Astrocyte of the cerebellum (primary cell): ENCODE measurements around the gene TTC23.
A peak's percentile ranks its signal among the peaks of the same experiment; 100 is the strongest.

Experiments
- DNase-seq: peaks from one replicate; pipeline ENCODE4 v3.0.0-alpha.2; 2011; ENCODE audit warnings: low read depth
- H3K4me3 ChIP-seq: 2 replicates; pipeline ENCODE4 v1.5.1; 2011; ENCODE audit warnings: mild to moderate bottlenecking, low read depth, low read length, moderate library complexity
- in situ Hi-C: cut with HindIII; loops from 2 replicates; pipeline ENCODE4 v1.10.0; 2017; ENCODE audit warnings: low sequenced_read_pairs
- TF ChIP-seq, protein P1 (sequence below): IDR thresholded peaks from 2 replicates; pipeline ENCODE4 v1.5.1; 2012; ENCODE audit warnings: low read length, low read depth, moderate library complexity, mild to moderate bottlenecking; ENCODE audit errors: missing control alignments

Gene TTC23

DNA sequence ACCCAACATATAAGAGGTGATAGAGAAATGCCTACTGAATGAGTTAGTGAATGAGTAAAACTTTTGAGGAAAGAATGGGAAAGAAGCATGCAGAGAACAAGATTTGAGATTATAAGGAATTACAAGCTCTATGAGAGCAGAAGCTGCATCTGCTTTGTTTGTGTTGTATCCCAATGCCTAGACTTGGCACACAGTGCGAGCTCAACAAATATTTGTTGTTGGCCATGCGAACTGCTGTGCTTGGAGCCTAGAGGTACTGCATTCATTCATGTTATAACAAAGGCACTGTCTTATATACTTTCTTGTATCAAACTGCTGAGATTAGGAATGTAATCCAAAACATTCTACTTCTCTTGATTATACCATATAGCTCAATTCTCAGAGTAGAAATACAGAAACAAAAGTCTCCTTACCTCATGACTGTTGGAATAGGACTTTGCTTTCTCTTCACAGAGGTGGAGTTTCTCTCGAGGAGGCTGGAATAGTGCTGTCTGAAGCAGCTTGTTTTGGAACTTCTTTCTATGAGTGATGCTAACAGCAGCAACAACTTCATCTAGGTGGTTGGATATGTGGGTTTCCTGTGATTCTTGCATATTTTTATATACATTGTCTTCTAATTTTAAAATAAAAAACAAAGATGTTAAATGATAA is 21.1 kb downstream of the TTC23 start:
- no peak overlapping the region for H3K4me3 ChIP-seq

DNA sequence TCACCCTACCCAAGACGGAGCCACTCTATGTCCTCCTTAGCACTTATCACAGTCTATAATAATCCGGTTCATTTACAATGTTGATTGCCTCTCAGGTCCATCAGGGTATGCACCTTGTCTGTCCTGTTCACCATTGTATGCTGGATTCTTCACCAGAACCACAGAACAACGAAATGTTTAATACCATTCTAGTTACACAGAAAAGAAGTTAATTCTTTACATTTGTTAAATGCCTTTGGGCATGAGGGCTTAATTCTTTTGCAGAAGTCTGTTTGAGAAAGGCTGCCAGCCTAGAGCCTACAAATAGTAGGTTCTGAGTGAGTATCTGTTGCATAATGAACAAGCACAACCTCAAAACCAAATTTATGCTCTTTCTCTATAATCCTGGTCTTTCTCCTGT is 22.6 kb downstream of the TTC23 start:
- in situ Hi-C loops, result no loop called here
- TF ChIP-seq, protein P1, sequence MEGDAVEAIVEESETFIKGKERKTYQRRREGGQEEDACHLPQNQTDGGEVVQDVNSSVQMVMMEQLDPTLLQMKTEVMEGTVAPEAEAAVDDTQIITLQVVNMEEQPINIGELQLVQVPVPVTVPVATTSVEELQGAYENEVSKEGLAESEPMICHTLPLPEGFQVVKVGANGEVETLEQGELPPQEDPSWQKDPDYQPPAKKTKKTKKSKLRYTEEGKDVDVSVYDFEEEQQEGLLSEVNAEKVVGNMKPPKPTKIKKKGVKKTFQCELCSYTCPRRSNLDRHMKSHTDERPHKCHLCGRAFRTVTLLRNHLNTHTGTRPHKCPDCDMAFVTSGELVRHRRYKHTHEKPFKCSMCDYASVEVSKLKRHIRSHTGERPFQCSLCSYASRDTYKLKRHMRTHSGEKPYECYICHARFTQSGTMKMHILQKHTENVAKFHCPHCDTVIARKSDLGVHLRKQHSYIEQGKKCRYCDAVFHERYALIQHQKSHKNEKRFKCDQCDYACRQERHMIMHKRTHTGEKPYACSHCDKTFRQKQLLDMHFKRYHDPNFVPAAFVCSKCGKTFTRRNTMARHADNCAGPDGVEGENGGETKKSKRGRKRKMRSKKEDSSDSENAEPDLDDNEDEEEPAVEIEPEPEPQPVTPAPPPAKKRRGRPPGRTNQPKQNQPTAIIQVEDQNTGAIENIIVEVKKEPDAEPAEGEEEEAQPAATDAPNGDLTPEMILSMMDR, result no peak
- no peak overlapping the region for H3K4me3 ChIP-seq
- DNase-seq, result no peak

More for the DNA sequence above, 21.1 kb downstream of the TTC23 start:
- TF ChIP-seq, protein P1, result no peak
- DNase-seq, result no peak
- in situ Hi-C loops, result no loop called here

DNA sequence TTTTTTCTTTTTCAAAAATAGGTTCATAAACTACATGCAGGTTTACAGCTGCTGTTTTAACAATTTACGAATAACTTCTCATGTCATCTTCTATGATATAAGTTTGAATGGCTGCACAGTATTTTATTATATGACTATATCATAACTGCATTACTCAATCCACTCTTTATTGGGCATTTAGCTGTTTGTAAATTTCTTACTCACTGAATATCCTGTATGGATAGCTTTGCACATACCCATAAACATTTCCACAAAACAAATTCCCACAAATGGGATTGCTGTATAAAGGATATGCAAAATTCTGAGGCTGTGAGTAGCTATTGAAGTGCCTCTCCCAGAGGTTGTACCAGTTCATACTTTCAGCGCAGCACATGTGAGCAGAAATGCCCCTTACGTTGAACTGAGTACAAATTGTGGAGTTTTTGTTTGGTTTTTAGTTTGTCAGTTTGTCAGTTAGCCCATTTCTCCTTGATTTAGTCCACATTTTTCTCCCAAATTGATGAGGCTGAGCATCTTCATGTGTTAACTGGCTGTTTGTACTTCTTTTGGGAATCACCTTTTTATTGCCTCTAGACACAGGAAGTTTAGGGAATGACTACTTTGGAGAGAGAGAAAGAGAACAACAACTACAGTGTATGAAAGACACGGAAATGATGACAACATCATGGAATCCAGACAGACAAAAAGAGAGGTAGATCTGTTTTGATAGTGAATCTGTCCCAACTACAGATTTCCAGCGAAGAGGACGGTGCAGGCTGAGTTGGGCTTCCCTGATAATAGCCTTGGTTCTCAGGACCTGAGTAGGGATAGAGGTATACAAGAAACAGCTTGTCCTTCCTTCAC is 24.8 kb downstream of the TTC23 start:
- in situ Hi-C loops, result loop anchor here (25.0 kb wide), 1 partner anchor 437 kb away; no protein-coding TSS in a partner anchor
- no peak for DNase-seq
- H3K4me3 ChIP-seq, result no peak overlapping the region
- TF ChIP-seq, protein P1, result no peak

DNA sequence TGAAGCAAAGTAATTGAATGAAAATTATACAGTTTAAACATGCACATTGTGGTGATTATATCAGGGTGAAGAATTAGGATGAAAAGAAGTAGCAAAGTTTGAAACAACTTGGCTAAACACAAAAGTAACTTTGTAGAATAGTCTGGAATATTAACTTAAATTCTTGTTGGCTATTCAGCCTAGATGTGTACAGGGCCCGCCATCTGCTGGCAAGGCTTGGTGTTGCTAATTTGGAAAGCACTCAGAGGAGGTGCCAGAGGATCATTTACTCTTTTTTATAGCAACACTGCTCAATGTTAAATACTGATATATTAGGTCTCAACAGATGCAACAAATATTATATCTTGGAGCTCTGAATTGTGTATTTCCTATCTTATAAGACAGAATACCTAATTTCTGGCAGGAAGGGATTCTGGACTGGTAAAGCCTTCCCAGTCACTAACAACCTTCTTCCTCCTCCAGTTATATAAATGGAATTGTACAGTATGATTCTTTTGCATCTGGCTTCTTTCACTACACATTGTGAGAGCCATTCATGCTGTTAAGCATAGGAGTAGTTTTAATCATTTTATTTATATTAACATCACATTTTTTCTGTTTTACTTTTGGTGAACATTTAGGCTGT is 36.1 kb downstream of the TTC23 start:
- in situ Hi-C loops, result loop anchor here (5.0 to 25.0 kb wide), 2 partner anchors 111 to 426 kb away; no protein-coding TSS in a partner anchor
- TF ChIP-seq, protein P1, result peak; percentile 89
- DNase-seq, result peak; percentile 53

DNA sequence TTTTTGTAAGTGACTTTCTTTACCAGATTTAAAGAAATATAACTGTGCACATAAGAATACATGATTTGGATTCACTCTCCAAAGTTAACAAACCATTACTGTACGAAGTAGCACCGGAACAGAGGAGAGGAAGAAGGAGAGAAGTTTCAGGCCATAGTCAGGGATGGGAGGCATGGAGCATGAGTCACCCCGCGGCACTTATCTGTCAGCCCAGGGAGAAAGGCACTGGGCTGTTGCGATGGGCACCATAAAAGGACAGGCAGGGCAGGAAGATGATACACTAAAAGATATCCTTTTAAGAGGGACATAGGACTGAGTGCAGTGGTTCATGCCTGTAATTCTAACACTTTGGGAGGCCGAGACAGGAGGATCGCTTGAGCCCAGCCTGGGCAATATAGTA is 37.0 kb downstream of the TTC23 start:
- in situ Hi-C loops, result loop anchor here (5.0 to 25.0 kb wide), 2 partner anchors 110 to 425 kb away; no protein-coding TSS in a partner anchor
- DNase-seq, result no peak
- H3K4me3 ChIP-seq, result no peak overlapping the region
- TF ChIP-seq, protein P1, result no peak

More for the DNA sequence above, 36.1 kb downstream of the TTC23 start:
- H3K4me3 ChIP-seq, result no peak overlapping the region

DNA sequence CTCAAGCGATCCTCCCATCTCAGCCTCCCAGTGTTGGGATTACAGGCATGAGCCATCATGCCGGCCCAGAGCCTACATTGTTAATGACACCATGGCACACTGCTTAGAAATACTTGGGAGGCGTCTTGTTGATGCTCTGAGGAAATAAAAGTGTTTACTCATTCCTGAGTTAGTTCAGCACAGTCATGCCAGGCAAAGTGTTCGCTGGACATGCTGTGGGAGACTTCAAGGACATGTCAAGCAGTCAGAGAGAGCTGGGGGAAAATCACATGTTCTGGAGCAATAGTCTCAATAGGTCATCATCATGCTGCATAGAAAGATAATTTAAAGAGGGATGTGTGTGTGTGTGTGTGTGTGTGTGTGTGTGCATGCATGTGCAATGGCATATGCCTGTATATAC is 37.5 kb downstream of the TTC23 start:
- in situ Hi-C loops, result loop anchor here (5.0 to 25.0 kb wide), 2 partner anchors 110 to 425 kb away; no protein-coding TSS in a partner anchor
- TF ChIP-seq, protein P1, result no peak
- DNase-seq, result no peak
- no peak overlapping the region for H3K4me3 ChIP-seq
